Stimulated activated CD4-positive, alpha-beta T cell treated with anti-CD3 and anti-CD28 coated beads, Interleukin-4, amount 100 ng/mL, for 1 hour (primary cell): Measurements from ENCODE around the gene C3orf33.
"Not testable (repeated sequence)": the region's sequence is repeated elsewhere in the genome, so short reads cannot be mapped to it uniquely, and the experiment has no call there.

ENCODE experiments used
- DNase-seq: peaks from one replicate; pipeline ENCODE4 v3.0.0-alpha.2; 2020

C3orf33 gene, protein sequence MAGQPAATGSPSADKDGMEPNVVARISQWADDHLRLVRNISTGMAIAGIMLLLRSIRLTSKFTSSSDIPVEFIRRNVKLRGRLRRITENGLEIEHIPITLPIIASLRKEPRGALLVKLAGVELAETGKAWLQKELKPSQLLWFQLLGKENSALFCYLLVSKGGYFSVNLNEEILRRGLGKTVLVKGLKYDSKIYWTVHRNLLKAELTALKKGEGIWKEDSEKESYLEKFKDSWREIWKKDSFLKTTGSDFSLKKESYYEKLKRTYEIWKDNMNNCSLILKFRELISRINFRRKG

GRCh38 chr3:155805802-155806618 lies at the start of gene C3orf33:
C3orf33 (minus strand) TSS chr3:155806278; CDS start chr3:155806252, 26 bp downstream.
- DNase-seq: peak; percentile 79

- DNase-seq: peak; percentile 97
Measured at GRCh38 chr3:155854141-155854940, 48.3 kb upstream of the C3orf33 start, which contains the start of gene SLC33A1. SLC33A1 (minus strand) TSS chr3:155854427; CDS start chr3:155853997, 430 bp downstream.

GRCh38 chr3:155853214-155854140 lies 47.4 kb upstream of the C3orf33 start:
- peak; percentile 30 for DNase-seq

- DNase-seq: no peak
Measured at GRCh38 chr3:155852341-155852740, 46.3 kb upstream of the C3orf33 start.

- DNase-seq: not testable (repeated sequence)
Measured at GRCh38 chr3:155849404-155849803, 43.3 kb upstream of the C3orf33 start.

DNA sequence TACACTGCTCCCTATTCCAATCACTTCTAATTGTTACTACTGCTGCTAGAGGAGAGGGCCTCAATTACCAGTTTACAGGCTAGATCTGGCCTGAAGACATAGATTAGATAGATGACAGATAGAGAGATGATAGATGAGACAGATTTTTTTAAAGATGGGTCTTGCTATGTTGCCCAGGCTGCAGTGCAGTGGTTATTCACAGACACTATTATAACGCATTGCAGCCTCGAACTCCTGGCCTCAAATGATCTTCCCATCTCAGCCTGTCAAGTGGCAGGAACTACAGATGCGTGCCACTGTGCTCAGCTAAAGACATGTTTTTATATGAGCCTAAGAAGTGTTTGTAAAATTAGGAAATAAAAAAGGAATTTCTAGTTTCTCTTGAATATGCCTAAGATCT lies 41.9 kb upstream of the C3orf33 start:
- no peak for DNase-seq

GRCh38 chr3:155846119-155846518 lies 40.0 kb upstream of the C3orf33 start:
- DNase-seq: no peak

GRCh38 chr3:155843569-155843968 lies 37.5 kb upstream of the C3orf33 start:
- DNase-seq: no peak

DNA sequence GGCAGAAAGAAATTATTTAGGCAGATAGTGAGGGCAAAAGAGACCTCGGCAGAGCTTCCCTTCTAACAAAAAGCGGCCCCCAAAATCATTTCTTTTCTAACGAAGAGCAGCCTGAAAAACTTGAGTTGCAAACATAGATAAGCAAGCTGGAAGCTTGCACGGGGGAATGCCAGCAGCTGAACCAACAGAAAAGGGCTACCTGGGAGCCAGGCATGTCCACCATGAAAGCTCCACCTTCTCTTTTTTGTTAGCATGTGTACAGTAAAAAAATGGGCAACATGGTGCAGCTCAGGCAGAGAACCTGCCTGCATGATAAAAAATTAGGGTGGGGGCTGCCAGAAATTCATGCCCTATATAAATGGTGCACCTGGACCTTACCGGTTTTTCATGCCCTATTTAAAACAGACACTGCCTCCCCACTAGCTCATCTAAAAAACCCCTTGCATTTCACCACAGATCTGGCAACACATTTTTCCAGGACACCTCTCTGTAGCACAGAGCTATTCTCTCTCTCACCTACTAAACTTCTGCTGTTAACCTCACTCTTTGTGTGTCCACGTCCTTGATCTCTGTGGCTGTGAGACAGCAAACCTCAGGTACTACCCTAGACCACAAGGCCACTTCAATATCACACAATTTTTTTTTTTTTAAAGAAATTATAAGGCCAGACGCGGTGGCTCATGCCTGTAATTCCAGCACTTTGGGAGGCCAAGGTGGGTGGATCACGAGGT lies 29.4 kb upstream of the C3orf33 start:
- DNase-seq: no peak

DNA sequence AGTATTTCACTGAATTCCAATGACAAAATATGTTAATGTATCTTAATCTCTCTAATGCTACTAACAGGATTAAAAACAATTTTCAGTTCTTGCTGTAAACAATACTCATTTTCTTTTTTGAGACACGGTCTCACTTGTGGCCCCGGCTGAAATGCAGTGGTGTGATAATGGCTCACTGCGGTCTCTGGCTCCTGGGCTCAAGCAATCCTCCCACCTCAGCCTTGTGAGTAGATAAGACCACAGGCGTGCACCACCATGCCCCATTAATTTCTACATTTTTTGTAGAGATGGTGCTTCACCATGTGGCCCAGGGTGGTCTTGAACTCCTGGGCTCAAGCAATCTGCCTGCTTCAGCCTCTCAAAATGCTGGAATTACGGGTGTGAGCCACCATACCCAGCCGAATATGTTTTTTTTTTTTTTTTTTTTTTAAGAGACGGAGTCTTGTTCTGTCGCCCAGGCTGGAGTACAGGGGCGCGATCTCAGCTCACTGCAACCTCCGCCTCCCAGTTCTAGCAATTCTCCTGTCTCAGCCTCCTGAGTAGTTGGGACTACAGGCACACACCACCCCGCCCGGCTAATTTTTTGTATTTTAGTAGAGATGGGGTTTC lies 22.5 kb upstream of the C3orf33 start:
- not testable (repeated sequence) for DNase-seq

DNA sequence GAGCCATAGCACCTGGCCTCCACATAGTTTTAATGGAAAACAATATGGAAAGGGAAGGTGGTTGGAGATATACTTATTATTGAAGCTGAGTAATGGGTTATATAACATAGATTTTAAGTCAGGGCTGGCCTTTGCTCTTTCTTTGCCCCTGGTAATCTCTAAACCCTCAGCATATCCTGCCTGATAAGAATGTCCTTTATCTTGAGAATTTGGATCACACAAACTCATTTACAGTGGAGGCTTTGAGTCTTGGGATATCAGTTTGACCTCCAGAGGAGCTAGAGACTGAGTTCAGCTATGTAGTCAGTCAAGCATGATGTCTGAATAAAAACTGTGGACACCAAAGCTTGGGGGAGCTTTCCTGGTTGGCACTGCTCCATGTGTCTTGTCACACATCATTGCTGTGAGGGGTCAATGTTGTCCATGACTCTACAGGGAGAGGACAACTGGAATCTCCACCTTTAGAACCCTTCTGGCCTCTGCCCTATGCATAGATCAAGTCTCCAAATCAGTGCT lies 9.0 kb upstream of the C3orf33 start:
- no peak for DNase-seq

- DNase-seq: not testable (repeated sequence)
Measured at GRCh38 chr3:155813224-155813623, 7.1 kb upstream of the C3orf33 start.

DNA sequence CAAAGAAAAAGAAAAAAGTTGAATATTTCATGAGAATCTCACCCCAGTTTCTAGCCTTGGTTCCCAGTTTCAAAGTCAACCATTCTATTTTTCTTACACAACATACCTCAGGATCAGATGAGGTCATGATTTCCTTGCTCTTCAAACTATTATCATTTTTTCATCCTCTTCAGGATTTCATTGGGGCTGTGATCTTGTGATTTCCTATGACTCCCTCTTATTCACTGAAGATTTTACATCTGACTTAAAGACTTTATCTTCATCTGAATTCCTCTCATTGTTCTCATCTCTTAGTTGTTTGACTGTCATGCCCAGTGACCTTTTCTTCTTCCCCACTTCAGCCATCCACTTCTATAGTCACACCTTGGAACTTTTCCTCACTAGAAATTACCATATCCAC lies 3.1 kb upstream of the C3orf33 start:
- DNase-seq: no peak

- DNase-seq: no peak
Measured at GRCh38 chr3:155807823-155808222, 1.7 kb upstream of the C3orf33 start.

GRCh38 chr3:155805204-155805801 lies 775 bp downstream of the C3orf33 start:
- peak; percentile 52 for DNase-seq

GRCh38 chr3:155804323-155804722 lies 1.8 kb downstream of the C3orf33 start:
- DNase-seq: no peak

DNA sequence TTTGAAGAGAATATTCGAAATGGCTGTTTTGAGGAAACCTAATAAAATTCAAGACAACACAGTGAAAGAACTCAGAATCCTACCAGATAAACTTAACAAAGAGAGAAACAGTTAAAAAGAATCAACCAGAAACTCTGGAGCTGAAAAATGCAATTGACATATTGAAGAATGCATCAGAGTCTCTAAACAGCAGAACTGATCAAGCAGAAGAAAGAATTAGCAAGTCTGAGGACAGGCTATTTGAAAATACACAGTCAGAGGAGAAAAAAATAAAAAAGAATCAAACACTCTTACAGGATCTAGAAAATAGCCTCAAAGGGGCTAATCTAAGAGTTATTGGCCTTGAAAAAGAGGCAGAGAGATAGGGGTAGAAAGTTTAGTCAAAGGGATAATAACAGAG lies 13.5 kb downstream of the C3orf33 start:
- no peak for DNase-seq

GRCh38 chr3:155791190-155791589 lies 14.9 kb downstream of the C3orf33 start:
- no peak for DNase-seq

DNA sequence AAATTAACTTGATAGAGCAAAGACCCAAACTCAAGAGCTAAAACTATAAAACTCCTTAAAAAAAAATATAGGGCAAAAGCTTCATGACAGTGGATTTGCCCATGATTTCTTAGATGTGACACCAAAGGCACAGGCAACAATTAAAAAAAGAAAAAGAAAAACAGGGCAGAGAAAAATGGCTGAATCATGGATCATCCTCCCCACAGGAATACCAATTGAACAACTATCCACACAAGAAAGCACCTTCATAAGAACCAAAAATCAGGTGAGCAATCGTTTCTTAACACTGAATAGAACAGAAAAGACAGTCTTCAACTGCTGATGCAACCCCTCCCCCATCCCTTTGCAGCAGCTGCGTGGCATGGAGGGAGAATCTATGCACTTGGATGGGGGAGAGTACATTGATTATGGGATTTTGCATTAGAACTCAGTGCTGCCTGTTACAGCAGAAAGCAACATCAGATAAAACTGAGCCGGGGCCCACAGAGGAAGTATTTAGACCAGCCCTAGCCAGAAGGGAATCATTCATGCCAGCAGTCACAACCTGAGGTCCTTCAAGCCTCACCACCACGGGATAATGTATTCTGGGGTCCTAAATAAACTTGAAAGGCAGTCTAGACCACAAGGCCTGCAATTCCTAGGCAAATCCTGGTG lies 15.7 kb downstream of the C3orf33 start:
- DNase-seq: no peak
